SK-N-MC (cell line): ENCODE results near the gene ZNF652.

Experiments used
- DNase-seq: peaks from one replicate; pipeline ENCODE4 v3.0.0-alpha.2; 2011; ENCODE audit warnings: low read depth, low spot score
- H3K27ac ChIP-seq: fragments of 200-600 bp; sonication (generic); 2 replicates; pipeline ENCODE4 v1.5.1; 2016; ENCODE audit warnings: mixed run types
- H3K36me3 ChIP-seq: fragments of 200-600 bp; sonication (generic); 2 replicates; pipeline ENCODE4 v1.6.1; 2017; ENCODE audit warnings: antibody characterized with exemption, low read length, mixed read lengths; ENCODE audit not compliant: insufficient read depth
- H3K4me3 ChIP-seq: fragments of 200-600 bp; sonication (generic); 2 replicates; pipeline ENCODE4 v1.5.1; 2016
- H3K9ac ChIP-seq: fragments of 200-600 bp; sonication (generic); 2 replicates; pipeline ENCODE4 v1.8.0; 2017; ENCODE audit warnings: mixed run types, mixed read lengths; ENCODE audit not compliant: insufficient read length
- H3K9me3 ChIP-seq: fragments of 200-600 bp; sonication (generic); 2 replicates; pipeline ENCODE4 v1.6.1; 2017; ENCODE audit warnings: low read depth, mild to moderate bottlenecking, antibody characterized with exemption, low read length, moderate library complexity, mixed read lengths
- EZH2 ChIP-seq: fragments of 200-600 bp; sonication (generic); IDR thresholded peaks from one replicate; pipeline ENCODE4 v1.6.1; 2017; ENCODE audit warnings: antibody characterized with exemption
- FOXP2 ChIP-seq: optimal IDR thresholded peaks from 2 replicates; pipeline ENCODE3; 2011; ENCODE audit warnings: mild to moderate bottlenecking, moderate library complexity; ENCODE audit not compliant: insufficient read depth; ENCODE audit errors: extremely low read length, control extremely low read depth
- POLR2AphosphoS5 ChIP-seq: IDR thresholded peaks from 2 replicates; pipeline ENCODE4 v1.6.1; 2012; ENCODE audit warnings: mild to moderate bottlenecking, low read depth, low read length, borderline replicate concordance

ZNF652 gene

DNA sequence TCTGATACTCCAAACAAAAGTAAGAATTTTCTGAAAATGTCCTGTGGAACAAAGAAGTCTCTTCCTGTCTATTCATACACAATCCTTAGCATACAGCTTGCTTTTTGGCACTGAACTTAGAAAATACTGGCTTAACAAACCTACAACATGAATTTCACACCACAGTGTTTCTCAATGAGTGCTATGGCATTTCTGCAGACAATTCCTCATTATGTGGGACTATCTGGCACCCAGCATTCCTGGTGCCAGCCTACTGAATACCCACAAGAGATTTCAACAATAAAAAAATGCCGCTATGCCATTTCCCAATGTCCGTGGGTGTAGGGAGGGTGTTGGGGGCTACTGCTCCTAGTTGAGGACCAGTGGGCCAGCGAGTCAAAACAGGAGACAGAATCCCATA is 62.1 kb downstream of the ZNF652 start:
- Histone ChIP-seq H3K27ac (peak overlapping the region; percentile 35), H3K4me3 (no peak overlapping the region), H3K36me3 (peaks cover 15% of the 10 kb centered on the region), H3K9me3 (no peaks in the 10 kb centered on the region), H3K9ac (no peak overlapping the region)
- TF ChIP-seq POLR2AphosphoS5, result no peak
- no peak for TF ChIP-seq FOXP2
- DNase-seq, result no peak

DNA sequence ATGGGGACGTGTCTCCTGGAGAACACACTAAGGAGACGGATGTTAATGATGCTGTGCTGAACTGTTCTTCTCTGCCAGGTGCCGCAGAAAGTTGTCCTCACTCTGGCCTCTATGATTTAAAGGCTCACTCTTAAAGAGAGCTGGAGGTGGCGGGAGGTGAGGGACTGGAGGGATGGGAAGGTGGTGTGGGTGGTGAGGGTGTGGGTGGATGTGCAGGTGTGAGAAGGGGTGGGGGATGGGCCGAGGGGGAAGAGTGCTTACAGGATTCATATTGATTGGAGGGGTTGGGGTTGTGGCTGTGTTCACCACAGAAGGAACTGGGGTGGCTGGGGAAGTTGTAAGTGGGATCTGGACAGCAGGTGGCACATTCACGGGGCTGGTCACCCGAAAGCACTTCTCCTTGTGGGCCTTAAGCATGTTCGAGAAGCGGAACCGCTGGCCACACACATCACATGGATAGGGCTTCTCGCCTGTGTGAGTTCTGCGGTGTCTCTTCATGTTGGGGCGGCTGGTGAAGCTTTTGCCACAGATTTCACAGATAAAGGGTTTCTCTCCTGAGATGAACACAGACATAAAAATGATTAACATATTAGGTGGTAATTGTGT is 63.6 kb downstream of the ZNF652 start:
- Histone ChIP-seq H3K9me3 (no peaks in the 10 kb centered on the region), H3K9ac (no peak overlapping the region), H3K36me3 (peaks cover 15% of the 10 kb centered on the region), H3K27ac (peak overlapping the region; percentile 9; the same call in 1 of the 2 replicates), H3K4me3 (no peak overlapping the region)
- TF ChIP-seq FOXP2, result no peak
- no peak for TF ChIP-seq EZH2
- no peak for TF ChIP-seq POLR2AphosphoS5
- no peak for DNase-seq

DNA sequence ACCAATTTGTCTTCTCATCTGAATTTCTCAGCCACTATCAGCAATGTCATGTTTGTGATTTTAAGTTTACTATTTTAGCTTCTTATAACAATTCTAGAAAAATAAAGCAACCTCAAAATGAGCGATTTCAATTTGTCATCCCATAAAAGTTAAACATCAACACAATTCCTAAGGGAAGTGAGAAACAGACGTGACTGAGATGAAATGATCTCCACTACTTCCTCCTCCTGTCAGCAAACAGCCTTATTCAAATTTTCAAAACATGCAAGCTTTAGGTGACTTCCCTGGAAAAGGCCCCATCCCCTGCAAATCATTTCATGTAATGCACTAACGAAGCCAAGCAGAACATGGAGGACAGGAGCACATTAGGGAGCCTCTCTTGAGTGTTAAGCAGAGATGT is 64.9 kb downstream of the ZNF652 start:
- H3K9ac ChIP-seq, result no peak overlapping the region
- TF ChIP-seq EZH2 (no peak), POLR2AphosphoS5 (no peak), FOXP2 (no peak)
- H3K9me3 ChIP-seq, result no peaks in the 10 kb centered on the region
- peaks cover 15% of the 10 kb centered on the region for H3K36me3 ChIP-seq
- H3K4me3 ChIP-seq, result no peak overlapping the region
- DNase-seq, result no peak
- 0 out of 2 replicates have a peak overlapping the region, but pooled peaks have one; percentile 9 for H3K27ac ChIP-seq

DNA sequence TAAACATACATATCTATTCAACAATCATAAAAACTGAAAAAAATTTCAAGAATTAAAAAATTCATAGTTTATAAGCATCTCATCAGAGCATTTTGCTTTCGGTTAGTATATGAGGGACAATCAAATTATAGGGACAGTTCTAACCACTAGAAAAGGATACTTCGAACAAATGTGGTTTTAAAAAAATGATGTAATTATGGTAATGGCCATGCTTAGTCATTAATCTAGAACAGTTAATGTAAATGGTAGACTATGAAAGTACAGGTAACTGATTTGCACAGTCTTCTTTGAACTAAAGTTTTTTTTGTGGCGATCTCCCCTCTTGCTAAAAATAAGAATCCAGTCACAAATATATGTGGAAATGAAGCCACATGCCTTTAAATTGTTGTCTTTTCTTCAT is 67.9 kb downstream of the ZNF652 start:
- Histone ChIP-seq H3K9ac (peak overlapping the region; percentile 2), H3K27ac (peak overlapping the region; percentile 48), H3K36me3 (peaks cover 14% of the 10 kb centered on the region), H3K9me3 (no peaks in the 10 kb centered on the region), H3K4me3 (no peak overlapping the region)
- TF ChIP-seq FOXP2 (no peak), EZH2 (no peak), POLR2AphosphoS5 (no peak)
- DNase-seq, result no peak

DNA sequence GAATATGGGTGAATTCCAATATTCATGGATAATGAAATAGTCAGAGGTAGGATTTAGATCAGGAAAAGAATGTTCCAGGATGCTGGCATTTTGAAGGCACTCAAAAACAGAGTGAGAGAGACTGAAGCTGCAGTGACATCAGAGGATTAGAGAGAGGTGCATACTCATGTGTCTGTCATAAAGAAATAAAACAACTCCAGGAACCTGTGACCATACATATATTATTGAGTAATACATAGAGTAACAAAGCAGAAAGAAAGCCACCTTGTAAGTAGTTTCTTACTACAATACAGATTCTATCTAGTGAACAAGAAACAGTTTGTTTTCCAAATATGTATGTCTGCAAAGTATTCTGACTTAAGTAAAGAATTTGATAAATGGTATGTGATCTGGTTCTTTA is 69.1 kb downstream of the ZNF652 start:
- TF ChIP-seq EZH2, result no peak
- no peak for TF ChIP-seq FOXP2
- TF ChIP-seq POLR2AphosphoS5, result no peak
- peaks cover 2% of the 10 kb centered on the region for H3K36me3 ChIP-seq
- no peak for DNase-seq
- no peaks in the 10 kb centered on the region for H3K9me3 ChIP-seq
- H3K4me3 ChIP-seq, result no peak overlapping the region
- H3K9ac ChIP-seq, result no peak overlapping the region
- peak overlapping the region; percentile 64 for H3K27ac ChIP-seq

DNA sequence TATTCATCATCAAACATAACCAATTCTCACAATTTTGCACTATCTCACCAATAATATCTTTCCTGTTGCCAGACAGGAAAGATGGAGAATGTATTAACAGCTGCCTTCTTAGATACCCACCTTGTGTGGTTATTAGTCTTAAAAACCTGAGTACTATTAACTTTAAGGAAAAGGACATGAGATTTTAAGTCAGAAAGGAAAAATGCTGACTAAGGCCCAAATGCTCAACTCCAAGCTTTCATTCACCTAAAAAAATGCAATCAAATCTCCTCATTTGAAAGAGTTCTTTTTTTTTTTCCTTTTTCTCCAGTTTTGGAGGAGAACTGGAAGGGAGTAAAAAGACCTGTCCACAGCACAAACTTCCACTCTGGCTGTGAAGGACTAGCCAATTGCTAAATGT is 70.1 kb downstream of the ZNF652 start:
- no peaks in the 10 kb centered on the region for H3K36me3 ChIP-seq
- peak overlapping the region; percentile 72 for H3K27ac ChIP-seq
- H3K9me3 ChIP-seq, result no peaks in the 10 kb centered on the region
- no peak overlapping the region for H3K4me3 ChIP-seq
- H3K9ac ChIP-seq, result no peak overlapping the region
- TF ChIP-seq POLR2AphosphoS5 (no peak), EZH2 (no peak), FOXP2 (no peak)
- no peak for DNase-seq

DNA sequence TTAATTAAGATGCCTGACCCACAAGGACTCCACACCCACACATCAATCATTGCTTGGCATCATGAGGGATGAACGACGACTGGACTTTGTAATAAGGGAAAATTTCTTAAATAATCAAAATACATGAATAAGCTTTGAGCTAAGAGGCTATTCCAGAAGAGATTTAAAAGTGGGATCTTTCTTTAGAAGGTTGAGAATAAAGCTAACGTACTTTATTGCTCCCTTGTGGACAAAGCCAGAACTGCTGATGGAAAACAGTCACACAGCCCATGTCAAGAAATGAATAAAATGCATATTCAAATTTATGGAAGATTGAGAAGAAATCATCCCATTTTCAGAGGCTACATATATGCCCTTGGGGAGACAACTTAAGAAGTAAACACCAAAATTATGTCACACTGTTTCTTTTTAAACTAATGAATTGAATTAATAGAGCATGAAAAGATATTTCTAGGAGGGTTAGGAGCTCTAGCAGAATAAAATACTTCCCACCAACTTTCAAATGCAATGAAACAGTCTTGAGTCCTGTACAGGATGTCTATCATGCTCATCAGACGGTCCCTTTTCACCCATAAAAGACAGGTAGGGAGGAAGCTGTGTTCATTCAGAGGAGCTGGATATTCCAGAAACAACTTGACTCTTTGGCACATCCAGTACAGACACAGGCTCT is 71.2 kb downstream of the ZNF652 start:
- peak; percentile 63 for DNase-seq
- TF ChIP-seq FOXP2 (no peak), POLR2AphosphoS5 (no peak), EZH2 (no peak)
- Histone ChIP-seq H3K9me3 (no peaks in the 10 kb centered on the region), H3K36me3 (no peaks in the 10 kb centered on the region), H3K4me3 (no peak overlapping the region), H3K27ac (peak overlapping the region; percentile 72), H3K9ac (no peak overlapping the region)

DNA sequence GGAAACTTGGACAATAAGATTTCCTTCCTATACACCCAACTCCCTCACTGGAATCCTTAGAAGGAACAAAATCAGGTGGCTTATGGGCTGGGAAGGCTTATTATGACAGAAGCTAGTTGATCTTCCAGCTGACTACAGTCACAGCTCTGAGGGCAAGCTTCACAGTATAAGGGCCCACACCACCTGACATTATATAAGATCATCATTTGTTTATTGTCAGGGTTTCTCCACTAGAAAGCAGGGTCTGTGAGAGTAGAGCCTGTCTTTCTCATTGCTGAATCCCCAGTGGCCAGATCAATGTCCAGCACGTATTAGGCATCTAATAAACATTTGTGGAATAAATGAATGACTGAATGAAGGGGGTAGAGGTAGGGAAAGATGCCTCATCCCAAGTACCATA is 73.7 kb downstream of the ZNF652 start:
- no peak for DNase-seq
- H3K36me3 ChIP-seq, result no peaks in the 10 kb centered on the region
- no peak overlapping the region for H3K9ac ChIP-seq
- no peaks in the 10 kb centered on the region for H3K9me3 ChIP-seq
- H3K27ac ChIP-seq, result no peak overlapping the region
- no peak for TF ChIP-seq EZH2
- TF ChIP-seq FOXP2, result no peak
- TF ChIP-seq POLR2AphosphoS5, result no peak
- no peak overlapping the region for H3K4me3 ChIP-seq
